Ovary (tissue), 3 donors: ENCODE results near the gene CTRB1.

Experiments
- EP300 ChIP-seq: sonication (generic); formaldehyde crosslinking; IDR thresholded peaks from one replicate; pipeline ENCODE4 v1.6.1; 2017; ENCODE audit warnings: antibody characterized with exemption
- POLR2A ChIP-seq: fragments of 450-650 bp; IDR thresholded peaks from one replicate; pipeline ENCODE4 v1.6.1; 2017; ENCODE audit warnings: antibody characterized with exemption, mild to moderate bottlenecking, moderate library complexity
- TF ChIP-seq, protein P1 (sequence below), 3 donors: fragments of 450-650 bp in 2 of 3; fragments of 200-600 bp in 1 of 3; IDR thresholded peaks; one replicate each; pipeline versions ENCODE4 v1.5.1 to v1.8.0; 2016 to 2022; ENCODE audit warnings: antibody characterized with exemption in 3 of 3, mild to moderate bottlenecking in 1 of 3
- donor health status: DM: no; HTN: no; CAD: no.

- TF ChIP-seq, protein P1, sequence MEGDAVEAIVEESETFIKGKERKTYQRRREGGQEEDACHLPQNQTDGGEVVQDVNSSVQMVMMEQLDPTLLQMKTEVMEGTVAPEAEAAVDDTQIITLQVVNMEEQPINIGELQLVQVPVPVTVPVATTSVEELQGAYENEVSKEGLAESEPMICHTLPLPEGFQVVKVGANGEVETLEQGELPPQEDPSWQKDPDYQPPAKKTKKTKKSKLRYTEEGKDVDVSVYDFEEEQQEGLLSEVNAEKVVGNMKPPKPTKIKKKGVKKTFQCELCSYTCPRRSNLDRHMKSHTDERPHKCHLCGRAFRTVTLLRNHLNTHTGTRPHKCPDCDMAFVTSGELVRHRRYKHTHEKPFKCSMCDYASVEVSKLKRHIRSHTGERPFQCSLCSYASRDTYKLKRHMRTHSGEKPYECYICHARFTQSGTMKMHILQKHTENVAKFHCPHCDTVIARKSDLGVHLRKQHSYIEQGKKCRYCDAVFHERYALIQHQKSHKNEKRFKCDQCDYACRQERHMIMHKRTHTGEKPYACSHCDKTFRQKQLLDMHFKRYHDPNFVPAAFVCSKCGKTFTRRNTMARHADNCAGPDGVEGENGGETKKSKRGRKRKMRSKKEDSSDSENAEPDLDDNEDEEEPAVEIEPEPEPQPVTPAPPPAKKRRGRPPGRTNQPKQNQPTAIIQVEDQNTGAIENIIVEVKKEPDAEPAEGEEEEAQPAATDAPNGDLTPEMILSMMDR (IDR thresholded peaks at IDR 0.05) = no peak
- TF ChIP-seq POLR2A (no peak), EP300 (no peak)
Observed at GRCh38 chr16:75198135-75198600, 20.6 kb upstream of the CTRB1 start.
